ENCODE measurements around the gene LTB. TPM values are rescaled to one million over a fixed set of nuclear protein-coding genes. Genes with fewer than 3 reads are reported as not detected.

LTB gene
- total and polyA plus RNA-seq, 2 of the 13 experiments (the other 11 are each of a cell fraction or from before 2014, with no cell fraction given): 0.09 to 0.22 TPM

DNA sequence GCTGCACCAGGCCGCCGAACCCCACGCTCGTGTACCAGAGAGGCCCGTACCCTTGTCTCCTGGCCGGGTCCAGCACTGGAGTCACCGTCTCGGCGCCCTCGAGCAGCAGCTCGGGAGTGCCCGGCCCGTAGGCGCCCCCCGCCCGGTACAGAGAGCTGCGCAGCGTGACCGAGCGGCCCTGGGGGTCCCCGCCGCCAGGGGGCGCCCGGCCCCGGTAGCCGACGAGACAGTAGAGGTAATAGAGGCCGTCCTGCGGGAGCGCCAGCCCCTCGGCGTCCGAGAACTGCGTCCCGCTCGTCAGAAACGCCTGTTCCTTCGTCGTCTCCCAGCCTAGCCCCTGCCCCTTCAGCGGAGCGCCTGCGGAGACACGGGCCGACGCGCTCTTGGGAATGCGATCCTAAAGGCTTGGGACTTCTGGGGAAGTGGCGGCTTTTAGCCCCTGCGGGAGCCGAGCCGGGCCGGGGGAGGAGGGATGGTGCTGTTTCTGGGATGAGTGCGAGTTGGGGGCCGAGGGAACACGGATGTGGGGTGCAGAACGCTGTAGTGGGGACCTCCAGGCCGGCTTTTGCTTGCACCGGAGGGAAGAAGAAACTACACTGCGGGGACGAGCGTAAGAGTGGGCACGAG, 1.3 kb downstream of the LTB start (continued):
- TF ChIP-seq, protein P1, sequence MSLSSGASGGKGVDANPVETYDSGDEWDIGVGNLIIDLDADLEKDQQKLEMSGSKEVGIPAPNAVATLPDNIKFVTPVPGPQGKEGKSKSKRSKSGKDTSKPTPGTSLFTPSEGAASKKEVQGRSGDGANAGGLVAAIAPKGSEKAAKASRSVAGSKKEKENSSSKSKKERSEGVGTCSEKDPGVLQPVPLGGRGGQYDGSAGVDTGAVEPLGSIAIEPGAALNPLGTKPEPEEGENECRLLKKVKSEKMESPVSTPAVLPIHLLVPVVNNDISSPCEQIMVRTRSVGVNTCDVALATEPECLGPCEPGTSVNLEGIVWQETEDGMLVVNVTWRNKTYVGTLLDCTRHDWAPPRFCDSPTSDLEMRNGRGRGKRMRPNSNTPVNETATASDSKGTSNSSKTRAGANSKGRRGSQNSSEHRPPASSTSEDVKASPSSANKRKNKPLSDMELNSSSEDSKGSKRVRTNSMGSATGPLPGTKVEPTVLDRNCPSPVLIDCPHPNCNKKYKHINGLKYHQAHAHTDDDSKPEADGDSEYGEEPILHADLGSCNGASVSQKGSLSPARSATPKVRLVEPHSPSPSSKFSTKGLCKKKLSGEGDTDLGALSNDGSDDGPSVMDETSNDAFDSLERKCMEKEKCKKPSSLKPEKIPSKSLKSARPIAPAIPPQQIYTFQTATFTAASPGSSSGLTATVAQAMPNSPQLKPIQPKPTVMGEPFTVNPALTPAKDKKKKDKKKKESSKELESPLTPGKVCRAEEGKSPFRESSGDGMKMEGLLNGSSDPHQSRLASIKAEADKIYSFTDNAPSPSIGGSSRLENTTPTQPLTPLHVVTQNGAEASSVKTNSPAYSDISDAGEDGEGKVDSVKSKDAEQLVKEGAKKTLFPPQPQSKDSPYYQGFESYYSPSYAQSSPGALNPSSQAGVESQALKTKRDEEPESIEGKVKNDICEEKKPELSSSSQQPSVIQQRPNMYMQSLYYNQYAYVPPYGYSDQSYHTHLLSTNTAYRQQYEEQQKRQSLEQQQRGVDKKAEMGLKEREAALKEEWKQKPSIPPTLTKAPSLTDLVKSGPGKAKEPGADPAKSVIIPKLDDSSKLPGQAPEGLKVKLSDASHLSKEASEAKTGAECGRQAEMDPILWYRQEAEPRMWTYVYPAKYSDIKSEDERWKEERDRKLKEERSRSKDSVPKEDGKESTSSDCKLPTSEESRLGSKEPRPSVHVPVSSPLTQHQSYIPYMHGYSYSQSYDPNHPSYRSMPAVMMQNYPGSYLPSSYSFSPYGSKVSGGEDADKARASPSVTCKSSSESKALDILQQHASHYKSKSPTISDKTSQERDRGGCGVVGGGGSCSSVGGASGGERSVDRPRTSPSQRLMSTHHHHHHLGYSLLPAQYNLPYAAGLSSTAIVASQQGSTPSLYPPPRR (CRISPR knock-in tag; IDR thresholded peaks at IDR 0.05; ENCODE audit: borderline replicate concordance): peak; percentile 10; the same call in 1 of the 2 replicates
- TF ChIP-seq, protein P2, sequence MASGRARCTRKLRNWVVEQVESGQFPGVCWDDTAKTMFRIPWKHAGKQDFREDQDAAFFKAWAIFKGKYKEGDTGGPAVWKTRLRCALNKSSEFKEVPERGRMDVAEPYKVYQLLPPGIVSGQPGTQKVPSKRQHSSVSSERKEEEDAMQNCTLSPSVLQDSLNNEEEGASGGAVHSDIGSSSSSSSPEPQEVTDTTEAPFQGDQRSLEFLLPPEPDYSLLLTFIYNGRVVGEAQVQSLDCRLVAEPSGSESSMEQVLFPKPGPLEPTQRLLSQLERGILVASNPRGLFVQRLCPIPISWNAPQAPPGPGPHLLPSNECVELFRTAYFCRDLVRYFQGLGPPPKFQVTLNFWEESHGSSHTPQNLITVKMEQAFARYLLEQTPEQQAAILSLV (CRISPR knock-in tag; IDR thresholded peaks at IDR 0.05; ENCODE audit: borderline replicate concordance): peak; percentile 30; the same call in 1 of the 2 replicates
- TF ChIP-seq, protein P3, sequence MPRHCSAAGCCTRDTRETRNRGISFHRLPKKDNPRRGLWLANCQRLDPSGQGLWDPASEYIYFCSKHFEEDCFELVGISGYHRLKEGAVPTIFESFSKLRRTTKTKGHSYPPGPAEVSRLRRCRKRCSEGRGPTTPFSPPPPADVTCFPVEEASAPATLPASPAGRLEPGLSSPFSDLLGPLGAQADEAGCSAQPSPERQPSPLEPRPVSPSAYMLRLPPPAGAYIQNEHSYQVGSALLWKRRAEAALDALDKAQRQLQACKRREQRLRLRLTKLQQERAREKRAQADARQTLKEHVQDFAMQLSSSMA (CRISPR knock-in tag; IDR thresholded peaks at IDR 0.05): 0 out of 2 replicates have a peak, but pooled peaks have one; percentile 7
- peak; percentile 47; the same call in 1 of the 2 replicates for TF ChIP-seq BRD4 (CRISPR knock-in tag; IDR thresholded peaks at IDR 0.05)
- TF ChIP-seq HOXA7 (CRISPR knock-in tag; IDR thresholded peaks at IDR 0.05): no peak
- peak; percentile 74; the same call in 1 of the 2 replicates for TF ChIP-seq SAFB2 (CRISPR knock-in tag; IDR thresholded peaks at IDR 0.05; ENCODE audit: borderline replicate concordance, low read depth)
- peak; percentile 66; the same call in 1 of the 2 replicates for TF ChIP-seq HOXA5 (CRISPR knock-in tag; IDR thresholded peaks at IDR 0.05)
- TF ChIP-seq PHF20 (CRISPR knock-in tag; IDR thresholded peaks at IDR 0.05): peak; percentile 32
- no peak for TF ChIP-seq LCORL (IDR thresholded peaks at IDR 0.05)
- TF ChIP-seq LCORL (CRISPR knock-in tag; IDR thresholded peaks at IDR 0.05): peak; percentile 87
- TF ChIP-seq ZNF343 (CRISPR knock-in tag; IDR thresholded peaks at IDR 0.05): no peak; the same call in 1 of the 2 replicates
- TF ChIP-seq BORCS8-MEF2B (CRISPR knock-in tag; IDR thresholded peaks at IDR 0.05): peak; percentile 80
- TF ChIP-seq, protein P4, sequence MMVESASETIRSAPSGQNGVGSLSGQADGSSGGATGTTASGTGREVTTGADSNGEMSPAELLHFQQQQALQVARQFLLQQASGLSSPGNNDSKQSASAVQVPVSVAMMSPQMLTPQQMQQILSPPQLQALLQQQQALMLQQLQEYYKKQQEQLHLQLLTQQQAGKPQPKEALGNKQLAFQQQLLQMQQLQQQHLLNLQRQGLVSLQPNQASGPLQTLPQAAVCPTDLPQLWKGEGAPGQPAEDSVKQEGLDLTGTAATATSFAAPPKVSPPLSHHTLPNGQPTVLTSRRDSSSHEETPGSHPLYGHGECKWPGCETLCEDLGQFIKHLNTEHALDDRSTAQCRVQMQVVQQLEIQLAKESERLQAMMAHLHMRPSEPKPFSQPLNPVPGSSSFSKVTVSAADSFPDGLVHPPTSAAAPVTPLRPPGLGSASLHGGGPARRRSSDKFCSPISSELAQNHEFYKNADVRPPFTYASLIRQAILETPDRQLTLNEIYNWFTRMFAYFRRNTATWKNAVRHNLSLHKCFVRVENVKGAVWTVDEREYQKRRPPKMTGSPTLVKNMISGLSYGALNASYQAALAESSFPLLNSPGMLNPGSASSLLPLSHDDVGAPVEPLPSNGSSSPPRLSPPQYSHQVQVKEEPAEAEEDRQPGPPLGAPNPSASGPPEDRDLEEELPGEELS (CRISPR knock-in tag; IDR thresholded peaks at IDR 0.05): peak; percentile 11; the same call in 1 of the 2 replicates
- TF ChIP-seq, protein P5, sequence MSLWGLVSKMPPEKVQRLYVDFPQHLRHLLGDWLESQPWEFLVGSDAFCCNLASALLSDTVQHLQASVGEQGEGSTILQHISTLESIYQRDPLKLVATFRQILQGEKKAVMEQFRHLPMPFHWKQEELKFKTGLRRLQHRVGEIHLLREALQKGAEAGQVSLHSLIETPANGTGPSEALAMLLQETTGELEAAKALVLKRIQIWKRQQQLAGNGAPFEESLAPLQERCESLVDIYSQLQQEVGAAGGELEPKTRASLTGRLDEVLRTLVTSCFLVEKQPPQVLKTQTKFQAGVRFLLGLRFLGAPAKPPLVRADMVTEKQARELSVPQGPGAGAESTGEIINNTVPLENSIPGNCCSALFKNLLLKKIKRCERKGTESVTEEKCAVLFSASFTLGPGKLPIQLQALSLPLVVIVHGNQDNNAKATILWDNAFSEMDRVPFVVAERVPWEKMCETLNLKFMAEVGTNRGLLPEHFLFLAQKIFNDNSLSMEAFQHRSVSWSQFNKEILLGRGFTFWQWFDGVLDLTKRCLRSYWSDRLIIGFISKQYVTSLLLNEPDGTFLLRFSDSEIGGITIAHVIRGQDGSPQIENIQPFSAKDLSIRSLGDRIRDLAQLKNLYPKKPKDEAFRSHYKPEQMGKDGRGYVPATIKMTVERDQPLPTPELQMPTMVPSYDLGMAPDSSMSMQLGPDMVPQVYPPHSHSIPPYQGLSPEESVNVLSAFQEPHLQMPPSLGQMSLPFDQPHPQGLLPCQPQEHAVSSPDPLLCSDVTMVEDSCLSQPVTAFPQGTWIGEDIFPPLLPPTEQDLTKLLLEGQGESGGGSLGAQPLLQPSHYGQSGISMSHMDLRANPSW (CRISPR knock-in tag; IDR thresholded peaks at IDR 0.05; ENCODE audit: borderline replicate concordance): peak; percentile 31; the same call in 1 of the 2 replicates
- peak; percentile 50 for TF ChIP-seq MED8 (CRISPR knock-in tag; IDR thresholded peaks at IDR 0.05; ENCODE audit: insufficient replicate concordance)
- peak; percentile 74 for TF ChIP-seq YY1 (IDR thresholded peaks at IDR 0.05; ENCODE audit: insufficient read depth, insufficient replicate concordance, low read depth, low read length)
- peak; percentile 81; the same call in 1 of the 2 replicates for TF ChIP-seq ZNF530 (CRISPR knock-in tag; IDR thresholded peaks at IDR 0.05; ENCODE audit: low read depth)
